Measurements from ENCODE around the gene ACTG1.

The ACTG1 gene

GRCh38 chr17:81515530-81516041 lies 3.0 kb upstream of the ACTG1 start:
- peak in 1 of 2 donors; percentile 34 for DNase-seq

DNA sequence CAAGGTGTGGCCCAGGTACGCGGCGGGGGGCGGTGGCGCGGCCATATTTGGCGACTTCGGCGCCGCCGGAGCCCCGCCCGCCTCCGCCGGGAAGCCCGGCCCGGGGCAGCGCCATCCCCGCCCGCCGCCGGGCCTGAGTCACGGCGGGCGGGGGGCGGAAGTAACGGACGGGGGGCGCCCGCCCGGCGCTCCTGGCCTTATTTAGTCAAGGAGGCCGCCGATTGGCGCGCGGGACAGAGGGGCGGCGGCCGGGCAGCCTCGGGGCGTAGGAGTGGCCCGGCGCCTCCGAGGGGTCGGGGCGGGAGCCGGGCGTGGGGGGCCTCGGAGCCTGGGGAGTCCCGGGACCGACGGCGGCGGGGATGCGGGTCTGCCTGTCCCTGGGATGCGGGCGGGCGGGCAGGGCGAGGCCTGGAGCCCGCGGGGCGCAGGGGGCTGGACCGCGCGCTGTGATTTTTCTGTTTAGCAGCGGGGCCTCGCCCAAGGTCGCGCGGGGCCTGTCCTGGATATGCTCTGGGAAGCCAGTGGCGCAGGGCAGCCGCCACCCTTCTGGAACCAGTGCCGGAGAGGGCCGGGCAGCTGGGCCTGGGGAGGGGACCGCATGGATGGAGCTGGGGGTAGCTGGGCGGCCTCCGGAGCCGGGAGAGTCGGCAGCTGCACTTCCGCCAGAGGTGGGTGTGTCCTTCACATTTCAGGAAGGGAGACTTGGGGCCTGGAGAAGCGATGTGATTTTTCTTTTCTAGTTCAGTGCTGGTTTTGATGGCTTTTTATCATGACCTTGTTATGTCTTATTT lies 2.3 kb upstream of the ACTG1 start:
- DNase-seq: peak; percentile 70 to 82

DNA sequence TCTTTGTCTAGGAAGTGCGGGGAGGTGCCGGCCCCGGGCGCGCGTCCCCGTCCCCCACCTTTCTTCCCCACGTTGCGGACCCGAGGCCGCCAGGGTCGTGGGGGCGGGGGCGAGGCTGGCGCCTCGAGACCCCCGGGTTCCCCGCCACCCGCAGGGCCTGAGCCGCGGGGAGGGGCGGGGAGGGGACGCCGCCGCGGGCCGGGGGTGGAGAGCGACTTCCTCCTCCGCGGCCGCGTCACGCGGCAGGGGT lies 1.8 kb upstream of the ACTG1 start:
- DNase-seq: no peak

DNA sequence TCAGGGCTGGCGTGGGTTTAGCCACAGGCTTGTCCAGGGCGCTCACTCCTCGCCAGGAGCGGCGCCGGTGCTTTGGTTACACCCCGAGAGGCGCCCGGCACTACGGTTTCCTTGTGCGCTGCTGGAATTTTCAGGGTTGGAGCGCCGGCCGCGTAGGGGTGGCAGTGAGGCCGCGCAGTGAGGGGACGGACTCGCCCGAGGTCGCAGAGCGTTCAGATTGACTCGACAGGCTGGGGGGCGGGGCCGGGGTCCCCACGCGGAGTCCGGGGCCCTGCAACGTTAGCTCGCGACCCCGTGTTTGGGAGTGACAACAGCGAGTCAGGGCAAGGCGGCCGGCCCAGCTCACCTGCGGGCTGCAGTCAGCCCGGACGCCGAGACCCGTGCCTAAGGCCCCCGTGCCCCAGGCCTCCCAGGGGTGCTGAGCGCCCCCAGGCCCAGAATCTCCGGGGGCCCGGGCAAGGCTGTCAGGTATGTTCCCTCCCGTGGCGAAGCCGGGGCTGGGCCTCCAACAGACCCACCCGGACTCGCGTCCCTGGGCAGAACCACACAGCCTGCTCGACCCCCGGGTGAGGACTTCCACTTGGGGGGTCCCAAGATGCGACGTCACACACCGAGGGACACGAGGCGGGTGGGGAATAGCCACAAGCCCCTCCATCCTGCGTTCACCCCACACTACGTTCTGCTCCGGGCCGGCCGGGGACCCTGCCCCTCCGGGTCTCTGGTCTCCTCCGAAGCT lies 1.3 kb upstream of the ACTG1 start:
- DNase-seq: peak; percentile 56 to 66

GRCh38 chr17:81513372-81513752 lies 763 bp upstream of the ACTG1 start:
- DNase-seq: peak; percentile 68 to 70

GRCh38 chr17:81511804-81512561 lies 616 bp downstream of the ACTG1 start:
- DNase-seq: peak; percentile 50 to 61

DNA sequence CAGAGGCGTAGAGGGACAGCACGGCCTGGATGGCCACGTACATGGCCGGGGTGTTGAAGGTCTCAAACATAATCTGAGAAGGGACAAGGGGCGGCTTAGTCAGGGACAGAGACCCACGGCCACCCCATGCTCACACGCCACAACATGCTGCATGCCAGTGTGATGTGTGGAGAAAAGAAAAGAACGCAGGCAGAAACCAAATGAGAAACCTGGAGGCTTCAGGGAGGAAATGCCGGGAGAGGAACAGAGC lies 1.1 kb downstream of the ACTG1 start:
- no peak for DNase-seq

DNA sequence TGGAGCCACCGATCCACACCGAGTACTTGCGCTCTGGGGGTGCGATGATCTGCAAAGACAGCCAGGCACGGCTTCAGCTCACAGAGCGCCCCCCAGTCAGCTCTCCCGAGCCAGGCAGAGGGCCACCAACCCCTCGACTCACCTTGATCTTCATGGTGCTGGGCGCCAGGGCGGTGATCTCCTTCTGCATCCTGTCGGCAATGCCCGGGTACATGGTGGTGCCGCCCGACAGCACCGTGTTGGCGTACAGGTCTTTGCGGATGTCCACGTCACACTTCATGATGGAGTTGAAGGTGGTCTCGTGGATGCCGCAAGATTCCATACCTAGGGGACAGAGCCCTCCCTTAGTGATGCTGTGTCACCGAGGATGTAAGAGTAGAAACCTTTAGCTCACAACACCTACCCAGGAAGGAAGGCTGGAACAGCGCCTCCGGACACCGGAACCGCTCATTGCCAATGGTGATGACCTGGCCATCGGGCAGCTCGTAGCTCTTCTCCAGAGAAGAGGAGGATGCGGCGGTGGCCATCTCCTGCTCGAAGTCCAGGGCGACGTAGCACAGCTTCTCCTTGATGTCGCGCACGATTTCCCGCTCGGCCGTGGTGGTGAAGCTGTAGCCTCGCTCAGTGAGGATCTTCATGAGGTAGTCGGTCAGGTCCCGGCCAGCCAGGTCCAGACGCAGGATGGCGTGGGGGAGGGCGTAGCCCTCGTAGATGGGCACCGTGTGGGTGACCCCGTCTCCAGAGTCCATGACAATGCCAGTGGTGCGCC lies 1.6 kb downstream of the ACTG1 start:
- DNase-seq: peak; percentile 44 to 52

DNA sequence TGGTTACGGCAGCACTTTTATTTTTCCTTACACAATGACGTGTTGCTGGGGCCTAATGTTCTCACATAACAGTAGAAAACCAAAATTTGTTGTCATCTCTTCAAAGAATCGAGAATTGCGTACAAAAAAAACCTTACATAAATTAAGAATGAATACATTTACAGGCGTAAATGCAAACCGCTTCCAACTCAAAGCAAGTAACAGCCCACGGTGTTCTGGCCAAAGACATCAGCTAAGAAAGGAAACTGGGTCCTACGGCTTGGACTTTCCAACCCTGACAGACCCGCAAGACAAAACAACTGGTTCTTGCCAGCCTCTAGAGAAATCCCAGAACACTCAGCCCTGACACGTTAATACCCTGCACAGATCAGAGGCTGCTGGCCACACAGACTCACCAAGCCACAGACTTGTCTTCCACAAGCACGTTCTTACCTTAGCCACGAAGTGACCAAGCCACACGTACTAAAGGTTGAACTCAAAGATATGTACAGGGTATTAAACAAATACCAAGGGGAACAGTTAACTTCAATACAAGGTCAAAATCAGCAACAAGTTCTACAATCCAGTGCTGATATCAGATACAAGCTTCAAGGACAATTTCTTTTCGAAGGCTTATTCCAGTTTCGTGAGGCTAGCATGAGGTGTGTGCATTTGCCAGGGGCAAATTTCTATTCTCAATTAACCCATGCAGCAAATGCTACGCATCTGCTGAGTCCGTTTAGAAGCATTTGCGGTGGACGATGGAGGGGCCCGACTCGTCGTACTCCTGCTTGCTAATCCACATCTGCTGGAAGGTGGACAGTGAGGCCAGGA lies 2.4 kb downstream of the ACTG1 start:
- DNase-seq: no peak

DNA sequence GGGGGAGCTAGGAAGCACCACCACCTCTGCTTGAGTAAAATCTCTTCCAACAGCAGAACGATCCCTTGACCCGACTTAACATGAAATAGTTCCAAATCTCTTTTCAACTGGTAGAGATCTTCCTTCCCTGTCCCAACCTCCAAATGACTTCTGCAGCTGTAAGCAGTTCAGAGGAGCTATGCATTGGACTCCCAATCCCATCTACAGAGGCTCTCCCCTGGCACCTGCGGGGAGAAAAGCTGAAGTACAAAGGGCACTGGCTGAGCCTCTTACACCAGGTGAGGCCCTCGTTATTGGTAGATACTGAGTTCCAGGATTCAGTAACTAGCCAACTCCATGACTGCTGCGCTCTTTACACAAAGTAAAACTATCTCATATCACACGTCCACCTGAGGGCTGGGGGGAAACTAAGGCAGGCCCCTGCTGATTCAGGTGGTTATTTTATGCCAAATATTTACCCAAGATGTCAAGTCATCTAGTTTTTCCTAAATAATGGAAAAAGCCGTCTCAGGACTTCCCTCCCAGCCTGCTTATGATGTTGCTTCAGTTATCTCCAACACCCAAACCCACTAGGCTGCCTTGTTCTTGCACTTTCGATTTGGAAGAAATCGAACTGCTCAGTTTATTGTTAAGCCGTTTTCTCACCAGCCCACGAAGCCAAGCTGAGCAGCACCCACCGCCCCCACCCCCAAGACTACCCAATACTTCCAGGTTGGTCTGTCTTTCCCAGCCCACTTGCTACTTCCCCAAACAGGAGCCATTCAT lies 3.2 kb downstream of the ACTG1 start:
- peak; percentile 31 to 45 for DNase-seq

- DNase-seq: peak in 1 of 2 donors; percentile 41
These were observed 3.9 kb downstream of the ACTG1 start for GRCh38 chr17:81508639-81509206.

DNA sequence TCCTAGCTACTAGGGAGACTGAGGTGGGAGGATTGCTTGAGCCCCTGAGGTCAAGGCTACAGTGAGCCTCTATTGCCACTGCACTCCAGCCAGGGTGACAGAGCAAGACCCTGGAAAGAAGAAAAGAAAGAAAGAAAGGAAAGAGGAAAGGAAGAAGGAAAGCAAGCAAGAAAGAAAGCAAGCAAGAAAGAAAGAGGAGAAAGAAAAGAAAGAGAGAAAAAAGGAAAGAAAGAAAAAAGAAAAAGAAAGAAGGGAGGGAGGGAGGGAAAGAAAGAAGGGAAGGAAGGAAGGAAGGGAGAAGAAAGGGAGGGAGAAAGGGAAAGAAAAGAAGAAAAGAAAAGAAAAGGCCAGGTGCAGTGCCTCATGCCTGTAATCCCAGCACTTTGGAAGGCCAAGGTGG lies 9.0 kb downstream of the ACTG1 start:
- no peak for DNase-seq

DNA sequence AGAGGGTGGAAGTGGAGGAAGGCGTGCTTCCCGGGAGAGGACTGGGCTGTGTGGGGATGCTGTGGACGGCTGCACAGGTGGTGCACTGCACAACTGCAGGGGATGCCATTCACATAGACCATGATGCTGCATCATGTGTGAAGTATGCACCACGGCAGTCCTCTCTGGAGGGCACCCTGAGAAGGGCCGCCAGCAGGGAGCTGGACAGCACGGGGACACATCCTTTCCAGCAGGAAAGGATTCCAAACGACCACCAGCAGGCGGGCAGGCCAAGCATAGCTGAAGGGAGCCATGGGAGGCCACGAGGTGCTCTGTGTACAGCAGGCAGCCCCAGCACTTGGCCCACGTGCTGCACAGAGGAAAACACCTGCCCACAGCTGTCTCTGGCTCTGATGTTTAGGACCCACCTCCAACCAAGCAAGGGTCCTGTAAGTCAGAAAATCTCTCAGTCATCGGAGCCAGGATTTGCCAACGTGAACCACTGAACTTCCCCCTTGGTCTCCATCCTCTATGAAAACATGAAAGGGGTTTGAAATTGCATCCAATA lies 10.1 kb downstream of the ACTG1 start:
- DNase-seq: no peak

DNA sequence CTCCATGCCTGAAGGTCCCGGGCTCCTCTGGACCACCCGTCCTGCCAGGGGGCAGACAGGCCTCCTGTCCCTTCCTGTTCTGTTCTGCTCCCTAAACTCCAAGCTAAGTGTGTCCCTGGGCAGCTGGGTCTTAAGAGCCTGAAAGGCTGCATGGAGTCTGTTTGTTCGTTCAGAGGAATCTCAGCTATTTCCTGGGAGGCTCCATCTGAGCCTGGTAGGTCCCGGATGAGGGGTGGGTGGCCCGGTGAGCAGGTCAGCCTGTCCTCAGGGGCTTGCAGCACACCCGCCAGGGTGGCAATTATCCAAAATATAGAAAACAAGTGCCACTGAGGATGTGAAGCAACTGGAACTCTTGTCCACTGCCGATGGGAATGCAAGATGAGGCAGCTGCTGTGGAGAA lies 12.6 kb downstream of the ACTG1 start:
- DNase-seq: no peak

DNA sequence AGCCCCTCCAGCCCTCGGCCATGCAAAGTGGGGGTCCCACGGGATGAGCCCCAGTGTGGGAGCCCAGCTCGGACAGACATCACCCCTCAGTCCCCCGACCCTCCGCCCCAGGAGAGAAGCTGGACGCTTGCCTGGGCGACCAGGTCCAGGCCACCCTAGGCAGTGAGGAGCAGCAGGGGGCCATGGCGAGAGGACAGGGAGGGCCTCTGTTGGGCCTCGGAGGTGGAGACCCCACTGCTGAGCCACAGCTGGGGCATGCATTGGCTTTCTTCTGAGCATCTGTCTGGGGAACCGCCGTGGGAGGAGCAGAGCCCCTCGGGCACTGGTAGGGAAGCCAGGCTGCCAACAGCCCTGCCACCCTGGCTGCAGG lies 13.0 kb downstream of the ACTG1 start:
- DNase-seq: no peak

- DNase-seq: no peak
These were observed 13.5 kb downstream of the ACTG1 start for GRCh38 chr17:81498953-81499600.

GRCh38 chr17:81494626-81495377 lies 17.8 kb downstream of the ACTG1 start:
- no peak for DNase-seq

DNA sequence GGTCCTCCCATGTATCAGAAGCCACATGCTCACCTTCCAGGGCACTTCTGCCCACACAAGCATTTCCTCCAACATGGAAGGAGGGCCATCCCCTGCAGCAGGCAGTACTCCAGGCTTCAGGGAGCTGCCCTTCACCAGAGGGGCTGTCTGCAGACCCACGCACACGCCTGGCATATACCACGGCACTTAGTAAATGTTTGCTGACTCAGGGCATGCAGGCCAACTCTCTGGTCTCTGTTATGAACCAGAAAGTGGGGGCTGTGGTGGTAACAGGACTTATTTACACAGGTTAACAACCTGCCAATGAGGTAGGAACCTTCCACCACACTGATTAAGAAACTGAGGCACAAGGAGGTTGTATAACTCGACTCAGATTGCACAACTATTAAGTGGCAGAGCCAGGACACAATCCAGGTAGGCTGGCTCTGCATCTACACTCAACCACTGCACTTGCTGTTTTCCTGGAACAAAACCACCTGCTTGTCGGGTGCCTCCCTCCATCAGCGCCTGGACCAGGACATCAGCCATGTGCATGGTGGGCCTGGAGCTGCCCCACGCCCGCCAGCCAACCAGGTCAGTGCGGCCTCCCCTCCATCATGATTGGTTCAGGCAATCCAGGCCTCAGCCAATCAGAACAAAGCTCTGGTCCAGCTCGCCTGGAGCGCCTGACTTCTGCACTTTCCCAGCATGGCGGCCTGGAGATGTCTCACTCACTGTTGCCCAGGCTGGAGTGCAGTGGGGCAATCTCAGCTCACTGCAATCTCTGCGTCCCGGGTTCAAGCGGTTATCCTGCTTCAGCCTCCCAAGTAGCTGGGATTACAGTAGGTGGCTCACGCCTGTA lies 19.2 kb downstream of the ACTG1 start:
- no peak for DNase-seq

- no peak for DNase-seq
These were observed 19.9 kb downstream of the ACTG1 start for GRCh38 chr17:81492706-81493105.

Data from stimulated activated CD4-positive, alpha-beta T cell treated with anti-CD3 and anti-CD28 coated beads, Interleukin-2, amount 100 ng/mL, for 24 hours (primary cell).